Measurements from ENCODE around the gene PPP4R3B. TPM values are rescaled to one million over a fixed set of nuclear protein-coding genes. Genes with fewer than 3 reads are reported as not detected.

Gene PPP4R3B
- total and polyA plus RNA-seq, 4 donors: 17.4 to 57.7 (median 30.9) TPM

GRCh38 chr2:55524884-55525437, 92.5 kb downstream of the PPP4R3B start:
- no peak for DNase-seq (ENCODE audit: low spot score)
- no peaks in the 10 kb centered on the region for H3K27me3 ChIP-seq (ENCODE audit: control insufficient read depth in 4 of 4, insufficient read depth in 4 of 4, low read length in 3 of 4)
- H3K9ac ChIP-seq (ENCODE audit: low read depth in 1 of 2, low read length in 2 of 2): no peak overlapping the region
- H3K4me1 ChIP-seq (ENCODE audit: control insufficient read depth in 4 of 4, insufficient read depth in 4 of 4, low read length in 3 of 4): peaks cover 0 to 6% (median 5%) of the 10 kb centered on the region in 4 donors
- no peaks in the 10 kb centered on the region for H3K36me3 ChIP-seq (ENCODE audit: control insufficient read depth in 4 of 4, insufficient read depth in 3 of 4, low read depth in 1 of 4, low read length in 3 of 4)
- WGBS: 98% methylated on average over 5 of the region's 5 CpGs
- no peak overlapping the region for H3K4me3 ChIP-seq (ENCODE audit: low read depth in 1 of 3, low read length in 3 of 3)
- no peaks in the 10 kb centered on the region for H3K9me3 ChIP-seq (ENCODE audit: control insufficient read depth in 4 of 4, low read length in 3 of 4)
- TF ChIP-seq HNF4A (conservative IDR thresholded peaks at IDR 0.05): peak; percentile 18 to 48
- TF ChIP-seq EGR1 (IDR thresholded peaks at IDR 0.05; ENCODE audit: low read depth in 2 of 2): no peak
- H3K27ac ChIP-seq (ENCODE audit: low read depth in 1 of 2, low read length in 2 of 2): no peak overlapping the region

- Histone ChIP-seq H3K4me3 (ENCODE audit: low read depth in 1 of 3, low read length in 3 of 3) (peak overlapping the region; percentile 68 to 85 (median 73)), H3K4me1 (ENCODE audit: control insufficient read depth in 4 of 4, insufficient read depth in 4 of 4, low read length in 3 of 4) (peaks cover 0 to 13% (median 8%) of the 10 kb centered on the region in 4 donors), H3K27ac (ENCODE audit: low read depth in 1 of 2, low read length in 2 of 2) (peak overlapping the region; percentile 33 to 45), H3K27me3 (ENCODE audit: control insufficient read depth in 4 of 4, insufficient read depth in 4 of 4, low read length in 3 of 4) (no peaks in the 10 kb centered on the region), H3K9me3 (ENCODE audit: control insufficient read depth in 4 of 4, low read length in 3 of 4) (no peaks in the 10 kb centered on the region), H3K36me3 (ENCODE audit: control insufficient read depth in 4 of 4, insufficient read depth in 3 of 4, low read depth in 1 of 4, low read length in 3 of 4) (no peaks in the 10 kb centered on the region), H3K9ac (ENCODE audit: low read depth in 1 of 2, low read length in 2 of 2) (peak overlapping the region; percentile 18 to 23)
- TF ChIP-seq NR2F2 (IDR thresholded peaks at IDR 0.05) (no peak), FOXA1 (IDR thresholded peaks at IDR 0.05) (no peak), REST (IDR thresholded peaks at IDR 0.05) (no peak), HNF4A (conservative IDR thresholded peaks at IDR 0.05) (no peak), FOXA2 (IDR thresholded peaks at IDR 0.05) (no peak), HNF4G (IDR thresholded peaks at IDR 0.05) (no peak), YY1 (IDR thresholded peaks at IDR 0.05) (no peak), JUND (IDR thresholded peaks at IDR 0.05) (no peak), SP1 (IDR thresholded peaks at IDR 0.05) (no peak), MAX (IDR thresholded peaks at IDR 0.05) (no peak), GABPA (IDR thresholded peaks at IDR 0.05 in 1 of 2, conservative IDR thresholded peaks at IDR 0.05 in 1 of 2) (no peak), ZBTB33 (IDR thresholded peaks at IDR 0.05) (no peak), EGR1 (IDR thresholded peaks at IDR 0.05; ENCODE audit: low read depth in 2 of 2) (no peak), RAD21 (IDR thresholded peaks at IDR 0.05) (no peak), ATF3 (IDR thresholded peaks at IDR 0.05) (no peak), CTCF (IDR thresholded peaks at IDR 0.05; ENCODE audit: low read depth, low read length, missing input control) (no peak), RXRA (IDR thresholded peaks at IDR 0.05) (no peak), TAF1 (conservative IDR thresholded peaks at IDR 0.05) (no peak)
- WGBS: 11% methylated on average over 35 of the region's 35 CpGs
- DNase-seq (ENCODE audit: low spot score): peak; percentile 35
Observed at GRCh38 chr2:55519938-55520885, 97.2 kb downstream of the PPP4R3B start.
